SK-N-SH (cell line): ENCODE data around the gene VPS51. TPM values are rescaled to one million over a fixed set of nuclear protein-coding genes. Genes with fewer than 3 reads are reported as not detected.

ENCODE experiments used
- CHD2 ChIP-seq: fragments of 150-350 bp; IDR thresholded peaks from 2 replicates; pipeline ENCODE4 v1.6.1; 2018; ENCODE audit warnings: low read length; ENCODE audit not compliant: partially characterized antibody
- ELF1 ChIP-seq: IDR thresholded peaks from 2 replicates; pipeline ENCODE4 v1.4.0; 2012
- EZH2phosphoT487 ChIP-seq: fragments of 200-600 bp; sonication (generic); IDR thresholded peaks from 2 replicates; pipeline ENCODE4 v1.6.1; 2017; ENCODE audit warnings: low read depth, mixed run types, mild to moderate bottlenecking, antibody characterized with exemption, moderate library complexity, borderline replicate concordance
- FOSL2 ChIP-seq: IDR thresholded peaks from 2 replicates; pipeline ENCODE4 v1.4.0; 2012; ENCODE audit warnings: low read depth, mild to moderate bottlenecking, moderate library complexity, borderline replicate concordance
- FOXJ3 ChIP-seq: sonication (generic); formaldehyde crosslinking; IDR thresholded peaks from 2 replicates; pipeline ENCODE4 v1.5.1; 2020; ENCODE audit warnings: mild to moderate bottlenecking, missing genetic modification reagents
- GABPA ChIP-seq: IDR thresholded peaks from 2 replicates; pipeline ENCODE4 v1.4.0; 2012; ENCODE audit warnings: low read depth, mild to moderate bottlenecking
- JUND ChIP-seq: IDR thresholded peaks from 2 replicates; pipeline ENCODE4 v1.4.0; 2012
- MXI1 ChIP-seq: IDR thresholded peaks from 2 replicates; pipeline ENCODE4 v1.6.1; 2012; ENCODE audit warnings: mild to moderate bottlenecking, low read depth, low read length, improper control_type of control experiment
- NFIC ChIP-seq: IDR thresholded peaks from 2 replicates; pipeline ENCODE4 v1.4.0; 2012; ENCODE audit warnings: borderline replicate concordance
- POLR2AphosphoS5 ChIP-seq: IDR thresholded peaks from 2 replicates; pipeline ENCODE4 v1.6.1; 2012; ENCODE audit warnings: low read depth, low read length
- RAD21 ChIP-seq: IDR thresholded peaks from 2 replicates; pipeline ENCODE4 v1.6.1; 2012; ENCODE audit warnings: mild to moderate bottlenecking, low read length
- RCOR1 ChIP-seq: fragments of 150-350 bp; IDR thresholded peaks from 2 replicates; pipeline ENCODE4 v1.6.1; 2017; ENCODE audit warnings: antibody characterized with exemption, low read length
- RFX5 ChIP-seq: IDR thresholded peaks from 2 replicates; pipeline ENCODE4 v1.6.1; 2012; ENCODE audit warnings: mild to moderate bottlenecking, improper control_type of control experiment, low read length
- TAF1 ChIP-seq: IDR thresholded peaks from 2 replicates; pipeline ENCODE4 v1.6.1; 2012; ENCODE audit warnings: low read depth, mild to moderate bottlenecking, low read length, moderate library complexity, borderline replicate concordance
- TCF12 ChIP-seq: IDR thresholded peaks from 2 replicates; pipeline ENCODE4 v1.4.0; 2012
- TEAD4 ChIP-seq: IDR thresholded peaks from 2 replicates; pipeline ENCODE4 v1.4.0; 2012; ENCODE audit warnings: mild to moderate bottlenecking, borderline replicate concordance; ENCODE audit not compliant: insufficient read depth
- YY1 ChIP-seq: IDR thresholded peaks from 2 replicates; pipeline ENCODE4 v1.4.0; 2012; ENCODE audit warnings: low read depth, mild to moderate bottlenecking
- polyA plus RNA-seq, 3 experiments: library from polyadenylated mRNA; depleted of rRNA; stranded (reverse); fragments of >200 nt; gene quantifications; 2 replicates each; pipeline ENCODE4 v1.2.3, GENCODE V29; 2012
- TF ChIP-seq, protein P1 (sequence below): fragments of 150-350 bp; IDR thresholded peaks from 2 replicates; pipeline ENCODE4 v1.6.1; 2016; ENCODE audit warnings: mild to moderate bottlenecking, low read depth, low read length
- TF ChIP-seq, protein P2 (sequence below): IDR thresholded peaks from 2 replicates; pipeline ENCODE4; 2012
- TF ChIP-seq, protein P3 (sequence below): fragments of 150-350 bp; IDR thresholded peaks from 2 replicates; pipeline ENCODE4 v1.6.1; 2017; ENCODE audit warnings: antibody characterized with exemption, low read length, low read depth, borderline replicate concordance
- TF ChIP-seq, protein P4 (sequence below): IDR thresholded peaks from 2 replicates; pipeline ENCODE4 v1.4.0; 2012; ENCODE audit warnings: low read depth
- TF ChIP-seq, protein P5 (sequence below): IDR thresholded peaks from 2 replicates; pipeline ENCODE4 v1.4.0; 2012; ENCODE audit warnings: low read depth, borderline replicate concordance

VPS51 gene
- polyA plus RNA-seq, 1 of the 3 experiments (the other 2 are of a cell fraction), result 59.9 TPM

DNA sequence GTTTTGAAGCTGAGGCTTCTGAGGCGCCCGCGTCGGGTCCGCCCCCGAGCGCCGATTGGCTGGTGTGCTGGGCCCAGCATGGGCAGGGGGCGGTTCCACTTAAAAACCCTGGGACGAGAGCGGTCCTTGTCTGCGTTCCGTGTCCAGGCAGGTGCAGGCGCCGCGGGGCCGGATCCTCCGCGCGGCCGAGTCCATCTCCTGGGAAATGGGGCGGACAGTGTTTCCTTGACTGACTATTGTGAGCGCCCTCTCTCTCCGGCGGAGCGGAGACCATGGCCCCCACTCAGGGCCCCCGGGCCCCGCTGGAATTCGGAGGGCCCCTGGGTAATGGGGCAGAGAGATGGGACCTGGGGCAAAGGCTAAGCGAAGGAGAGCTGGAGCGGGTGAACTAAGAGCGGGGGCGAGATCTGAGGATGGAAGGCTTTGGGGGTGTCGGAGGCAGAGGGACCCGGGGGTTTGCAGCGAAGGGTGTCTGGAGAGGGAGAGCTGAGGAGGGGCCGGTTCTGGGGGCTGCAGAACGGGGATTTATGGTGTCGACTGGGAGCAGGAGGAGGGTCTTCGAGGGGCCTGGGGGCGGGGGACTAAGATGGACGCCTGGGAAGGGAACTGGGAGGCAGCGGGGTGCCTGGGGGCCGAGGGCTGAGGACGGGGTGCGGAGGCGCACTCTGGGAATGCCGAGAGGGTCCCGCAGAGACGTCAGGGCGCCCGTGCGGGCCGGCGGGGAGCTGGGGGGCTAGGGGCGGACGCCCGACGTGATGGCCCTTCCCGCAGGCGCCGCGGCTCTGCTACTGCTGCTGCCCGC, 15.9 kb downstream of the VPS51 start, which contains the start of gene TM7SF2 (continued):
- TF ChIP-seq, protein P1, sequence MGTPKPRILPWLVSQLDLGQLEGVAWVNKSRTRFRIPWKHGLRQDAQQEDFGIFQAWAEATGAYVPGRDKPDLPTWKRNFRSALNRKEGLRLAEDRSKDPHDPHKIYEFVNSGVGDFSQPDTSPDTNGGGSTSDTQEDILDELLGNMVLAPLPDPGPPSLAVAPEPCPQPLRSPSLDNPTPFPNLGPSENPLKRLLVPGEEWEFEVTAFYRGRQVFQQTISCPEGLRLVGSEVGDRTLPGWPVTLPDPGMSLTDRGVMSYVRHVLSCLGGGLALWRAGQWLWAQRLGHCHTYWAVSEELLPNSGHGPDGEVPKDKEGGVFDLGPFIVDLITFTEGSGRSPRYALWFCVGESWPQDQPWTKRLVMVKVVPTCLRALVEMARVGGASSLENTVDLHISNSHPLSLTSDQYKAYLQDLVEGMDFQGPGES, result peak; percentile 18; the same call in 1 of the 2 replicates
- TF ChIP-seq TAF1, result peak; percentile 89
- TF ChIP-seq, protein P2, sequence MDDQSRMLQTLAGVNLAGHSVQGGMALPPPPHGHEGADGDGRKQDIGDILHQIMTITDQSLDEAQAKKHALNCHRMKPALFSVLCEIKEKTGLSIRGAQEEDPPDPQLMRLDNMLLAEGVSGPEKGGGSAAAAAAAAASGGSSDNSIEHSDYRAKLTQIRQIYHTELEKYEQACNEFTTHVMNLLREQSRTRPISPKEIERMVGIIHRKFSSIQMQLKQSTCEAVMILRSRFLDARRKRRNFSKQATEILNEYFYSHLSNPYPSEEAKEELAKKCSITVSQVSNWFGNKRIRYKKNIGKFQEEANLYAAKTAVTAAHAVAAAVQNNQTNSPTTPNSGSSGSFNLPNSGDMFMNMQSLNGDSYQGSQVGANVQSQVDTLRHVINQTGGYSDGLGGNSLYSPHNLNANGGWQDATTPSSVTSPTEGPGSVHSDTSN, result no peak; the same call in 1 of the 2 replicates
- peak; percentile 99 for TF ChIP-seq POLR2AphosphoS5
- TF ChIP-seq YY1, result no peak
- no peak for TF ChIP-seq EZH2phosphoT487
- TF ChIP-seq FOSL2, result no peak
- no peak for TF ChIP-seq GABPA
- TF ChIP-seq, protein P3, sequence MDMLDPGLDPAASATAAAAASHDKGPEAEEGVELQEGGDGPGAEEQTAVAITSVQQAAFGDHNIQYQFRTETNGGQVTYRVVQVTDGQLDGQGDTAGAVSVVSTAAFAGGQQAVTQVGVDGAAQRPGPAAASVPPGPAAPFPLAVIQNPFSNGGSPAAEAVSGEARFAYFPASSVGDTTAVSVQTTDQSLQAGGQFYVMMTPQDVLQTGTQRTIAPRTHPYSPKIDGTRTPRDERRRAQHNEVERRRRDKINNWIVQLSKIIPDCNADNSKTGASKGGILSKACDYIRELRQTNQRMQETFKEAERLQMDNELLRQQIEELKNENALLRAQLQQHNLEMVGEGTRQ, result no peak; the same call in 1 of the 2 replicates
- no peak for TF ChIP-seq CHD2
- peak; percentile 72 for TF ChIP-seq RFX5
- no peak for TF ChIP-seq NFIC
- peak; percentile 6; the same call in 1 of the 2 replicates for TF ChIP-seq TCF12
- 0 out of 2 replicates have a peak, but pooled peaks have one; percentile 7 for TF ChIP-seq ELF1
- TF ChIP-seq, protein P4, sequence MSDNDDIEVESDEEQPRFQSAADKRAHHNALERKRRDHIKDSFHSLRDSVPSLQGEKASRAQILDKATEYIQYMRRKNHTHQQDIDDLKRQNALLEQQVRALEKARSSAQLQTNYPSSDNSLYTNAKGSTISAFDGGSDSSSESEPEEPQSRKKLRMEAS, result 0 out of 2 replicates have a peak, but pooled peaks have one; percentile 32
- TF ChIP-seq JUND, result no peak
- TF ChIP-seq, protein P5, sequence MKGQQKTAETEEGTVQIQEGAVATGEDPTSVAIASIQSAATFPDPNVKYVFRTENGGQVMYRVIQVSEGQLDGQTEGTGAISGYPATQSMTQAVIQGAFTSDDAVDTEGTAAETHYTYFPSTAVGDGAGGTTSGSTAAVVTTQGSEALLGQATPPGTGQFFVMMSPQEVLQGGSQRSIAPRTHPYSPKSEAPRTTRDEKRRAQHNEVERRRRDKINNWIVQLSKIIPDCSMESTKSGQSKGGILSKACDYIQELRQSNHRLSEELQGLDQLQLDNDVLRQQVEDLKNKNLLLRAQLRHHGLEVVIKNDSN, result no peak
- TF ChIP-seq RAD21, result no peak
- no peak for TF ChIP-seq RCOR1
- no peak for TF ChIP-seq FOXJ3
- no peak for TF ChIP-seq TEAD4
- no peak; the same call in none of the 2 replicates for TF ChIP-seq MXI1
- TF ChIP-seq, all 33 proteins: peak for 8
